Raji (cell line): ENCODE measurements around the gene GPC6.

Experiments
- POLR2A ChIP-seq: IDR thresholded peaks from 2 replicates; pipeline ENCODE4 v1.6.1; 2011; ENCODE audit warnings: low read depth, low read length, control low read depth; ENCODE audit not compliant: insufficient read depth

GPC6 gene

DNA sequence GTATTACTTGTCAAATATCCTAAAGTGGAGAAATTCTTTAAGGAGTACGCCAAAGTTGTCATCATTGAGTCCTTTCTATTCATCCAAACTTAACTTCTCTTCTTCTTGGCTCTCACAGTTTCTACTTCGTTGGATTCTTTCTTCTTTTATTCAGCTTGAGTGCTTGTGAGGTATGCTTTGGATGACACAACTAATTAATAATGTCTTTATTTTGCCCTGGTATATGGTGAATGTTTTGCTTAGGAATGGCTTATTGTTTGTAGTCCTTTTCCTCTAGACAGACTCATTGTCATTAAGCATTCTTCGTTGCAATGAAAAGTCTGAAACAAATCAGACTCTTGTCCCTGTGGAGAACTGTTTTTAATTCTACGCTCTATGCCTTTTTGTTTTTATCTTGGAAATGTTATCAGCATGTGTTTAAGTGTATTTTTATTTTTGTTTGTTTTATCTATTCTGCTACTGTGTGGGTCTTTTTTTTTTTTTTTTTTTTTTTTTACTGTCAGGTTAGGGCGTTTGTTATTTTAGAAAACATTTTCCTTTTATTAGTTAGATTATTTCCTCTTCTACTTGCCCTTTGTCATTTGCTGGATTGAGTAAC, 471.5 kb downstream of the GPC6 start:
- no peak for TF ChIP-seq POLR2A

DNA sequence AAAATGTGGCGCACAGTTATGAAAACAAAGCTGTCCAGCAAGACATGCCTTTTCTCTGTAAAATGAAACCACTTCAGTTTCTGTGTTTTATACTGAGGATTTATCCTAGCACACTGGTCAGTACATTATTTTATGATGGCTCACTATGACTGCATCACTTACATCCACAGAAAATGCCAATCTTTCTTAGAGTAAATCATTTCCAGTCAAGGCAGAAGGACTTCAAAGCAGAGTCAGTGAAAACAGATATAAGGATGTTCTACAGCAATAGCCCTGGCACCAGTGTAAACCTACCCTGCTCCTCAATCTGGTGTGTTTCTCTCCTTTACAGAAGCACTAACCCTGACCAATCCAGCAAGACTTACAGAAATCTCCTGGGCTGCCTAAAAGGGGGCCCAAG, 473.5 kb downstream of the GPC6 start:
- no peak for TF ChIP-seq POLR2A

DNA sequence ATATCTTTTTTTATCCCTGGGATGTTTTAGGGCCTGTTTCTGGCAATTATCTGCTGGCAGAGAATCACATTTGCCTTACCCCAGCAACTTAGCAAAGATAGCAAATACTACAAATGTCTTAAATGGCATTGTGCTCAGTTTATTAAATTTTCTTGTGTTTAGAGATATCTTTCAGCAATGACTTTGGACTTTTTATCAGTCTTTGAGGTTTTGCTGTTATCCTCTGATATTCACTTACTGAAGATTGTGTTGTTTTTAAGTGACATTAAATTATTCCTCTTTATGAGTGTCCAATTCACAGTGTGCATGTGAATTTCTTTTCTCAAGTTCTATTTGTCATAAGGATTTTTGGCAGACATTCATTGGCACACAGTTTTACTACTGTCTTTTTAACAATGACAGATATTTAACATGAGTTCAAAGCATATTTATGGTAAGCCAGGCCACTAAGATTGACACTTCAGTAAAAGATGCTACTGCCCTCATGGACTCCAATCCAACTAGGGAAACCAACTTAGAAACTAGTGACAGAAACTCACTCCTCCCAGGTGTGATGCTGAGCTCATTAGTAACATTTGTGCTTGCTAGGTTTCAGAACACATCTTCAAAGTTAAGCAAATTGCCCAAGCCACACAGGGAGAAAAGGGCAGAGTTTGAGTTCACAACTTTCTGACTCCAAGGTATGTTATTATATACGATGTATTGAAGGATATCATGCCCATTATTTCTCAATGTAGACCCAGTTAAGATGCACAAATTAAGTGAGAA, 481.9 kb downstream of the GPC6 start:
- no peak for TF ChIP-seq POLR2A

DNA sequence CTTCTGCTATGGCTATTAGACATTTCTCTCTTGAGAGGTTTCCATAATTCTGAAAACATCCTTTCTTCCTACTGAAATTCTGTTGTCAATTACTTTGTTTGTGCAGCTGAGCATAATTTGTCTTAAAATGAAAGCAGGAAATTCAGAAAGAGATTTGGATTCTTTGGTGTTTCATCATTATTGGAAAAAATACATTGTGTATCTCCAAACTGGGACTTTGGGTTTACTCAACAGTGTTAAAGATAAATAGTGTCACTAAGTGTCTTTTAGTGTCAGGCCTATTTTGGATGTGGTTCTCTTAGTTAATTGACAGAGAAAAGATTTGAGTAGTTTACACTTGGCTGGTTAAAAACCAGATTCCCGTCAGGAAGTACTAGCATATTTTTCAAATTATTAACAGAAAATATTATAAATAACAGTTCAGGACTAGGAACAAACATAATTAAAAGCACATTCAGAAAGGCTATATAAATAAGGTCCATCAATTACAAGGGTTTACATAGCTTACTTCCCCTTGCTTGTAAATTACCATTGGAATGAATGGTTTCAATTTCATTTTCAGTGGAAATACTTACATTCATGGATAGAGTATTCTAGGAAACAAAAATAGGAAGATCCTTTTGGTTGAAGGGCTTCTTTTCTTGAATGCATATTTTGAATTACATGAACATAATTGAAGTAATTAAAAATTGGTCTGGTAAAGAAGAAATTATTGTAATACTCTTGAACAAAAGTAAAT, 483.1 kb downstream of the GPC6 start:
- TF ChIP-seq POLR2A: no peak

DNA sequence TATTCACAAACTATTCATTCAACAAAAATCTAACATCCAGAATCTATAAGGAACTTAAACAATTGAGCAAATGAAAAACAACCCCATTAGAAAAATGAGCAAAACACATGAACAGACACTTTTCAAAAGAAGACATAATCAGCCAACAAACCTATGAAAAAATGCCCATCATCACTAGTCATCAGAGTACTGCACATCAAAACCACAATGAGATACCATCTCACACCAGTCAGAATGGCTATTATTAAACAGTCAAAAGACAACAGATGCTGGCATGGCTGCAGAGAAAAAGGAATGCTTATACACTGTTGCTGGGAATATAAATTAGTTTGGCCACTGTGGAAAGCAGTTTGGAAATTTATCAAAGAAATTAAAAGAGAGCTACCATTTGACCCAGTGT, 487.6 kb downstream of the GPC6 start:
- no peak for TF ChIP-seq POLR2A

DNA sequence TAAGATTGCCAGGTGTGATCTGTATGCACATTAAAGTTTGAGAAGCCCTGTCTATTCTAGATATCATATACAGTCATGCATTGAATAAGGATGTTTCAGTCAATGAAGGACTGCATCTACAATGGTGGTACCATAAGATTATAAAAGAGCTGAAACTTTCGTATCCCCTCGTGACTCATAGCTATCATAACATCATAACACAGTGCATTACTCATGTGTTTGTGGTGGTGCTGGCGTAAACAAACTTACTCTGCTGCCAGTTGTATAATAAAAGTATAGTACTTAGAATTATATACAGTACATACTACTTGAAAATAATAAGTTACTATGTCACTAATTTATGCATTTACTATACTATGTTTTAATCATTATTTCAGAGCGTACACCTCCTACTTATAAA, 489.3 kb downstream of the GPC6 start:
- no peak for TF ChIP-seq POLR2A

DNA sequence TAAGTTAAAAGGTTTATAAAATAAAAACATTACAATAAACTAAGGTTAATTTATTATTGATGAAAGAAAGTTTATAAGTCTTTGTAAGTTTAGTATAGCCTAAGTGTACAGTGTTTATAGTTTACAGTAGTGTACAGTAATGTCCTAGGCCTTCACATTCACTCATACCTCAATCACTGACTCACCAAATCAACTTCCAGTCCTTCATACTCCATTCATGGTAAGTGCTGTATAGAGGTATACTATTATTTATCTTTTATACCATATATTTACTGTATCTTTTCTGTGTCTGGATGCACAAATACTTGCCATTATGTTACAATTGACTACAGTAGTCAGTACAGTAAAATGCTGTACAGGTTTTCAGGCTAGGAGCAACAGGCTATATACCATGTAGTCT, 490.0 kb downstream of the GPC6 start:
- no peak for TF ChIP-seq POLR2A

DNA sequence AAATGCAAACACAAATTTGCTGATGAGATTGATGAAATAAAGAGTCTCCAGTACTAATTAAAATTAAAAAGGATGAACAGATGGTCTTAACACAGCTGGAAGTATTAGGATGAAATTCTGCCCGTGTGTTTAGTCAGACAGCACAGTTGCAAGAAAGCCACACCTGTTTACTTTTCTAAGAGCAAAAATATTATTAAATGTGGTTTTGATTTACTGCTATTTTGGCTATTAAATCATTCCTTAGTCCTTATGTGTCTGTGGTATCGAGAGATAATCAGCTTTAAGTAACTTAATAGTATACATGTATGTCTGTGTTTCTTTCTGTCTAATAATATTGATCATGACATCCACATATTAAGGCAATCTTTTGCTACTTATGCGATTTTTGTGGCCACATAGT, 494.9 kb downstream of the GPC6 start:
- no peak for TF ChIP-seq POLR2A

DNA sequence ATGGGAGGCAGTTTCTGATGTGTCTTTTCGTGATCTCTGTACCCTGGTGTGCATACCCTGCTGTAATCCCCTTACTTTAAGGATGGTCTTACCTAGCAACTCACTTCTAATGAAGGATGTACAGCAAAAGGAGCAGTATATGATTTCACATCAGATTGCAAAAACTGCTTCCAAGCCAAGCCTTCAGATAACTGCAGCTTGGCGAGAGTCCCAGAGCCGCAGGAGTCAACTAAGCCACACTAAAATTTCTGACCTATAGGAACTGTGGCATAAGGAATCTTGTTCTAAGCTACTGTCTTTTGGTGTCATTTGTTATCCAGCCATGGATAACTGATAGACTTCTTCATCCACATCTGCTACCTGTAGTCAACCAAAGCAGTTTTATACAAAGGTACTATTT, 496.7 kb downstream of the GPC6 start:
- TF ChIP-seq POLR2A: no peak

DNA sequence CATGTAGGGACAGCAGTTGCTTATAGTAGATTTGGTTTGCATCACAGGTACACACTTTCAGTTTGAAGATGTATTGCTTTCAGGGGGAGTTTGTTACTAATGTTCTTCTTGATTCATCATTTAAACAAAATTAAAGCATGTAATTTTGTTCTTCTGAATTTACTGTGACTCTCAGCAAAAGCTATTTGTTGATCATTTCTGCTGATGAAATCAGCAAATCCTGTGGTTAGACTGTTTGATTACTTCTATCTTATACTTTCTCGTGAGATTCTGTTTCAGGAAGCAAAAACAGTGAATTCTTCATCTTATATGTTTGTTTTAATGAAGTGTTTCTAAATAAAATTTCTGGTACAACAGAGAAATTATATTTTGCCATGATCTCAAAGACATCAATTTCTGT, 497.6 kb downstream of the GPC6 start:
- no peak for TF ChIP-seq POLR2A

DNA sequence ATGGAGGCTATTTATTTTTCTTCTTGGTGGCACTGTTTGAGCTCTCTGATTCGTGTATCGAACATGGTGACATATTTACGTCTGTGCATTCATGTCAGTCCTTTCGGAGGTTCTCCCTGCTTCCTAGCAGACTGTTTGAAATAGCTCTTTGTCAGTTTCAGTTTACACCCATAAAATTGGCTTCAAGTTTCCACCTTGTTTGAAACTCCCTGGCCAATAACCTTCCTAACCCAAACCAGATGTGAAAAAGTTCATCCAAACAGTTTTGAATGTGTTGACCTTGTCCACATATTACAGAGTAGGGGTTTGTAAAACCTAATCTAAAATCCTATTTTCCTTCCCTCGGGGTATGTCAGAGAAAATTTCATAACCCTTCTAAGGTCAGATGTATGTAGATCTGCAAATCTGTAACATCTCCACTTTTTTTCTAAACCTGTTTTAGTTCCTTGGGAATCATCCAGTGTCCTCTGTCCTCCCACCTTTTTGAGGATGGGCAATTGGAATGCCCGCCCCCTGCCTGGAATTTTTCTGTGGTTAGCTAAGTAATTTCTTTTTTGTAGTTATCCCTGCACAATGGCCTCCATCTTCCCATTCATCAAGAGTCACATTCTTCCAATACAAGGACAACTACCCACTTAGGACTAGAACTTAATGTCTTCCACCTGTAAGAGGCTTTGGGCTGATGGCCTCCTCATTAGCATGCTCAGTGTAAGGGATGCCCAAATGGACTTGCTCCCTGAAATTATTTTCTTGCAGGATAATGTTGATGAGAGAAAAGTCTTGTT, 499.8 kb downstream of the GPC6 start:
- TF ChIP-seq POLR2A: no peak

DNA sequence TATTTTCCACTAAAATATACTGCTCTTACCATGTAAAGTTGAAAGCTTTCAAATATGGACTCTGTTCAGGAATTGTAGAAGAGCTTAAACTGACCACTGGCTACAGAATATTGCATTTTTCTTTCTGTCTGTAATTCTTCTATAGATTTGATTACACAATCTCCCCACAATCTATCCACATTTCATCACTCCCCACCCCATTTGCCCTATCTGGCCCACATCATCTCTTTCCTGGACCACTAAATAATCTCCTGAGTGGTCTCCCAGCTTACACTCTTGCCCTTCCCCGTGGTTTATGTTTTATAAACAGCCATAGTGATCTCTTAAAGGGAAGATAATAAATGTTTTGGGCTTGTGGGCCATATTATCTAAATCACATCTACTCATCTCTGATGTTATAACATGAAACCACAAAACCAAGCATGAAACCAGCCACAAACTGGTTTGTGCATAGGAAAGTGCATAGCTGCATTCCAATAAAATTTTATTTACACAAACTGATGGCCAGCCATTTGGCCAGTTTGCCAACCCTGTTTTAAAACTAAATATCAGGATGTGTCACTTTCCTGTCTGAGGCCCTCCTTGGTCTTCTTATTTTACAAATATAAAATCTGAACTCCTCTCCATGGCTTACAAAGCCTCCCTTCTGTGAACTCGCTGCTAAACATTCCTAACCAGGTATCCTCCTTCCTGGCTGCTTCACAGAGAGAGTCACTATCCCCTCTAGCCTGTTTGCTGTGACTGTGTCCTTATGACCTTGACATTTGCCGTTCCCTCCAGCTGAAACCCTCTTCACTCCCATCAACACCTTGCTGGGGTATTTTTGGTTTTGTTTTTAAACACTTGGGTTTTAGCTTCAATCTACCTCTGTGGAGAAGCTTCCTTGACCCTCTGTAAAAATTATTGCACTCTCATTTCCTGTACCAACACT, 500.9 kb downstream of the GPC6 start:
- no peak for TF ChIP-seq POLR2A

DNA sequence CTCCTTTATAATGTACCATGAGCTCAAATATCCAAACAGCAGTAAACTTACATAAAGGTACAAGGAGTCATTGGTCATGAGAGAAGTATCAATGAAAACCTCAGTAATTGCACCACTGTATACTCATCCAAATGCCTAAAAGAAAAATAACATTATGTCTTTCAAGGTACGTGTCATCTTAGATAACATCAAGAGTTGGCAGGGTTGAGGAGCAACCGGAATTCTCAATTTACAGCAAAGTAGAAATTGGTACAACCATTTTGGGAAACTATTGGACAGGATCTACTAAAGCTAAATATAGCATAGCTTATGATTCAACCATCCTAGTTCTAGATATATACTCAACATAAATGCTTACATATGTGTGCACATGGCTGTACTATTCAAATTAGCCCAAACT, 502.8 kb downstream of the GPC6 start:
- TF ChIP-seq POLR2A: no peak

DNA sequence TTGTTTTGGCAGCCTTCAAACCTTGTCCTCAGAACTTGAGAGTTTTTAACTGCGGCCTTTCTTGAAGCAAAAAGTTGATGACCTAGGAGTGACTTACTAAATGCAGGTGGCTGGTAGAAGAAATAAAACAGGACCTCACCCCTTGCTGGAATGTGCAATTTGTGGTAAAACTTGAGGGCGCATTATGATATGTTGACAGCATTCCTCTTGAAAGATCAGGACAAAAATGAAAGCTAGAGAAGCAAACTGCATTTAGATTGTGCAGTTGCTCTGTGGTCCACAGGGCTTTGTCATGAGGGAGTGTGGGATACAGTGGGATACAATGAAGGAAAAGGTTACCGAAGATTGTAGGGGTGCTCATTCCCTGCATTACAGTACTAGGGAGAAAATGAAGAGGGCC, 504.2 kb downstream of the GPC6 start:
- TF ChIP-seq POLR2A: no peak
